OCI-LY3 (cell line): ENCODE data around the gene SPATA12.

Experiments used
- EZH2phosphoT487 ChIP-seq: fragments of 200-600 bp; shearing (Covaris generic); IDR thresholded peaks from 2 replicates; pipeline ENCODE4 v1.6.1; 2018; ENCODE audit warnings: antibody characterized with exemption, mixed run types, low read depth
- TF ChIP-seq, protein P1 (sequence below): fragments of 200-600, 300-600 bp; sonication (generic); IDR thresholded peaks from 2 replicates; pipeline ENCODE4 v1.5.1; 2014; ENCODE audit warnings: antibody characterized with exemption, low read length, low read depth

DNA sequence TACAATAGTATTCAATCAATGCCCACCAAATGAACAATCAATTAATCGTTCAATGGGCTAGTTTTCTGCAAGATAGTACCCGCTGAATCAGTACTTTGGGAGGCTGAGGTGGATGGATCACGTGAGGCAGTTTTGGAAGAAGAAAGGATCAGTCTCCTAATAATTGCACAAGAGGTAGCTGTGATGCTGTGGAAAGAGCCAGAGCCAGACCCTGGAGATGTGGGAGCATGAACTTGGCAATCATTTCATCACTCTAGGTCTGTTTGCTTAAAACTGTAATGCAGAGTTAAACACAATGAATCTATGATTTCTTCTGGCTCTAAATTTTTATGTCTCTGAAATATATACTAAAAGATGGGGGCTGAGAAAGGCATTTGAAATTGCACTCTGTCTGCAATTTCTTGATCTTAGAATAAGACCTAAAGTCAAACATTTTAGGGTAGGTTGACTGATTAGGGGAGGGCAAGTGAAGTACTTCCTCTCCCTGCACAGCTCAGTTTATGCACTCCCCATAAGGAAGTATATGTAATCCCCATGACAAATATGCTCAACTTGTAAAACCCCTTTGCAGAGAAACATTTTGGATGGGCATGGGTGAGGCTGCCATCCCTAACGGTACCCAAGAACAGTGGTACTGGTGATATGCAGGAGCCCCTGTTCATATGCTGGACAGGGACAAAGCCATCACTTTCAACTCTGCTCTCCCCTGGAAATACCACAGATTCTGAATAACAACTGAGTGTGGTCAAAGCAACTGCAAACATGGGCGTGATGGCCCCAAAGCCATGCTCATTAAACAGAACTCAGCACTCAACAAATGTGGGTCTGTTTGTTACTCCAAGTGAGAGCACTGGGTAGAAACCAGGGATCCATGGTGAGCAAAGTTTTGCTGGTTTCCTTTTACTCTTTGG is 28.6 kb upstream of the SPATA12 start:
- TF ChIP-seq, protein P1, sequence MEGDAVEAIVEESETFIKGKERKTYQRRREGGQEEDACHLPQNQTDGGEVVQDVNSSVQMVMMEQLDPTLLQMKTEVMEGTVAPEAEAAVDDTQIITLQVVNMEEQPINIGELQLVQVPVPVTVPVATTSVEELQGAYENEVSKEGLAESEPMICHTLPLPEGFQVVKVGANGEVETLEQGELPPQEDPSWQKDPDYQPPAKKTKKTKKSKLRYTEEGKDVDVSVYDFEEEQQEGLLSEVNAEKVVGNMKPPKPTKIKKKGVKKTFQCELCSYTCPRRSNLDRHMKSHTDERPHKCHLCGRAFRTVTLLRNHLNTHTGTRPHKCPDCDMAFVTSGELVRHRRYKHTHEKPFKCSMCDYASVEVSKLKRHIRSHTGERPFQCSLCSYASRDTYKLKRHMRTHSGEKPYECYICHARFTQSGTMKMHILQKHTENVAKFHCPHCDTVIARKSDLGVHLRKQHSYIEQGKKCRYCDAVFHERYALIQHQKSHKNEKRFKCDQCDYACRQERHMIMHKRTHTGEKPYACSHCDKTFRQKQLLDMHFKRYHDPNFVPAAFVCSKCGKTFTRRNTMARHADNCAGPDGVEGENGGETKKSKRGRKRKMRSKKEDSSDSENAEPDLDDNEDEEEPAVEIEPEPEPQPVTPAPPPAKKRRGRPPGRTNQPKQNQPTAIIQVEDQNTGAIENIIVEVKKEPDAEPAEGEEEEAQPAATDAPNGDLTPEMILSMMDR, result no peak
- no peak for TF ChIP-seq EZH2phosphoT487
